NCI-H1436 (cell line): Measurements from ENCODE around the gene SOCS2.
"Not testable (repeated sequence)": the region's sequence is repeated elsewhere in the genome, so short reads cannot be mapped to it uniquely, and the experiment has no call there.

ENCODE experiments used
- DNase-seq: peaks from one replicate; lab custom pipeline; 2025; lab: John Stamatoyannopoulos, UW

The SOCS2 gene, protein sequence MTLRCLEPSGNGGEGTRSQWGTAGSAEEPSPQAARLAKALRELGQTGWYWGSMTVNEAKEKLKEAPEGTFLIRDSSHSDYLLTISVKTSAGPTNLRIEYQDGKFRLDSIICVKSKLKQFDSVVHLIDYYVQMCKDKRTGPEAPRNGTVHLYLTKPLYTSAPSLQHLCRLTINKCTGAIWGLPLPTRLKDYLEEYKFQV

DNA sequence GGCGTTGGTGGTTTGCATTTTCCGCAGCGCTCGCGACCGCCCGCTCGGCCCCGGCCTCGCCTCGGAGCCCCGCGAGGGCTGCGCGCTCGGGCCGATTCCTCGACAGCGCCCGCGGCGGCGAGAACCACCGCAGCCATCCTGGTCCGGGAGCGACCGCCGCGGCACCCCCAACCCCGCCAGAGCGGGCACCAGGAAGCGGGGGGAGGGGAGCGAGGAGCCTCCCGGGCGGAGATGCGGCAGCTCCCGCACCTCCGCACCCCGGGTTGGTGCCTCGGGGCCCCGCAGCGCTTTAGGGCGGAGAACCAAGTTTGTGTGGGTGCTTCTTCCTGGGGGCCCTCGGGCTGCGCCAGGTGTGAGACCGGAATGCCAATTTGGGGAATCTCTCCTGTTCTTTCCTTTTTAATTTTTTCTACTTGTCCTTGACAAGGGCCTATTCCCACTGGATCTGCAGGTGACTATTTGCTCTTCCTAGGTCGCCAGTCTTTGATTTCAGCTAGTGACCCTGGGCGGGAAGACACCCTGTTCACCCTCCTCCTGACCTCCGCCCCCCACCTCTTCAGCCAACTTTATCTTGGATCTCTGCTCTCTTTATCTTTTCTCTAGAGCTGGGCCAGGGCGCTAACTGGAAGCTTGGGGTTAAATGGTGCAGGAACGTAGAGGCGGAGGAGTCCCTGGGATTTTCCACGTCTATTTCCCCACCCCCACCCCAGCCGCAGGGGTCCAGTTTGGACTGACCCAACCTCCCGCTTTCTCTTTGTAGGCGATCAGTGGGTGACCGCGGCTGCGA, at the start of gene SOCS2:
Gene SOCS2 (plus strand): TSS at position 751 of the 787 bp plus-strand sequence. CDS start 223 bp downstream, outside the sequence.
- DNase-seq = no peak

DNA sequence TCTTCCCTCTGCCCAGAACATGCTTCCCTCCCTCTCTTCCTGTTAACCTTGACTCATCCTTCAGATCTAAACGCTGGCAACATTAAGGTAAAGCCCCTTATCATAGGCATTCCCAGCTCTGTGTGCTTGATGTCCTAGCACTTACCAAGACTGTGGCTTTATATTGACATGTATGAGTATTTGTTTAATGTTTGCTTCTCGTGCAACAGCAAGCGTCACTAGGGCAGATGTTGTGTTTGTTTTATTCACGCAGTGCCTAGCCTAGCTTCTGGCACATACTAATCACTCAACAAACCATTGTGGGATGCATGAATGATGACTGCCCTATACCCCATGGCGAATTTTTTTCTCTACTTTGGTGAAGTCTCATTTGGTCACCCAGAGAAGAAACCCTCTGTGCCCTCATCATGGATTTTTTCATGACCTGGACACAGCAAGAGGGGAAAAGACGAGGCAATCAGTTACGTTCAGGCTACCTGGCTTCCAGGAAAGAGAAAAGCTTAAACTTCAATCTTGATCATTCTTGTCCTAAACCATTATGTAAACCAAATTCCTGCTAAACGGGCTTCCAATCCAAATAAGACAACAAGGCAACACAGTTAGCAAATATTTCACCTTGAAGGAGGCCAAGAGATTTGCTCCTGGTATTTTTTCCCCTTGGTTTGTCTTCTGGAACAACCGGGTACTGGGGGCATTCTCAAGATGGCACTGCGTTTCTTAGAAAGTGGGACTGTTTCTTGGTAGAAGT, 47.9 kb upstream of the SOCS2 start:
- no peak for DNase-seq

DNA sequence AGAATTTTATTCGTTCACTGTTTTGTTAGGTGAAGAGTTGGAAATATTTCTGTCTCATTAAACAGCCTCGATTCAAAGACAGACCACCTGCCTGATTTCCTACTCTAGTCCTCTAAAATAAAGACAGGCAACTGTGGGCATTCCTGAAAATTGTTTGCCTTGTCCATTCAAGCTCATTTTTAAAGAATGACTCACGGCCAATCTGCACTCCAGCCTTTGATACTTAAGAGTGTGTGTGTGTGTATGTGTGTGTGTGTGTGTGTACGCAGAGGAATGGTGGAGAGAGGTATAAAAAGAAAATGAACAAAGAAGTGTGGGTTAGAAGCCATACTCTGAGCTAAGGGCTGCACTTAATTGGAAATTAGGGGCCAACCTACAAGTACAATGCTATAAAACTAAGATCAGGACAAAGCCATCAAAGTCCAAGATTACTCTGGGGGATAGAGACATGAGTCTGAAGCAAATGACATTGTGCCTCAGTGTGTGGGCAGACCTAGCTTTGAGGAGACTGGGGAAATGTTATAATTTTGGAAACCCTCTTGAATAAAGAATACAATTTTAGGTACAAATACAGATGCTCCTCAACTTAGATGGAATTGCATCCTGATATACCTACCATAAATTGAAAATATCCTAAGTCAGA, 45.6 kb upstream of the SOCS2 start:
- DNase-seq = no peak

DNA sequence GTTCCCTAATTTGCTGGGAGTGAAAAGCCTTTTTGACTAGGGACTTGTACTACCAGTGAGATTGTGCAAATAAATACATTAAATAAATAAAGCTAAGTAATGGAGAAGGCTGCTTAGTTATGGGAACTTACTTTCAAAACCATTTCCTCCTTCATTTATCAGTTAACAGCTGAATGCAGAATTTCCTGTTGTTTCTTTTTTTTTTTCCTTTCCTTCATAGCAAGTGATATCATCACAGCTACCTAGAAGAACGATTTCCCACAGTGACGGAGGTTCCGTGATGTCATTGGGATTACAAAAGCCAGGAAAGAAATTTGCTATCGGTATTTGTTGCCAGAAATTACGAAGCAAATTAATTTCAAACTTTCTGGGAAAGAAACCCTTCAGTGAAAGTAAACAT, 42.1 kb upstream of the SOCS2 start:
- DNase-seq = no peak

DNA sequence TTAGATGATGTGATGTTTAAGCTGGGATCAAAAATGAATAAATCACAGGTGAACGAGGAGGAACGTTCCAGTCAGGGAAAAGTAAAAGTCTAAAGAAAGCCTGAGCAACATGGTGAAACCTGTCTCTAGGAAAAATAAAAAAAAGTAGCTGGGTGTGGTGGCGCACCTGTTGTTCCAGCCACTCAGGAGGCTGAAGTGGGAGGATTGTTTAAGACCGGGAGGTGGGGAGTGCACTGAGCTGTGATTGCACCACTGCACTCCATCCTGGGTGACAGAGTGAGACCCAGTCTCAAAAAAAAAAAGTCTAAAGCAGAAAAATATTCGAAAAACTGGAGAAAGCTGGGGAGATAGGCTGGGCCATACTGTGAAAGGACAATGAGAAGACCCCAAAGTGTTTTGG, 39.2 kb upstream of the SOCS2 start:
- DNase-seq = no peak

DNA sequence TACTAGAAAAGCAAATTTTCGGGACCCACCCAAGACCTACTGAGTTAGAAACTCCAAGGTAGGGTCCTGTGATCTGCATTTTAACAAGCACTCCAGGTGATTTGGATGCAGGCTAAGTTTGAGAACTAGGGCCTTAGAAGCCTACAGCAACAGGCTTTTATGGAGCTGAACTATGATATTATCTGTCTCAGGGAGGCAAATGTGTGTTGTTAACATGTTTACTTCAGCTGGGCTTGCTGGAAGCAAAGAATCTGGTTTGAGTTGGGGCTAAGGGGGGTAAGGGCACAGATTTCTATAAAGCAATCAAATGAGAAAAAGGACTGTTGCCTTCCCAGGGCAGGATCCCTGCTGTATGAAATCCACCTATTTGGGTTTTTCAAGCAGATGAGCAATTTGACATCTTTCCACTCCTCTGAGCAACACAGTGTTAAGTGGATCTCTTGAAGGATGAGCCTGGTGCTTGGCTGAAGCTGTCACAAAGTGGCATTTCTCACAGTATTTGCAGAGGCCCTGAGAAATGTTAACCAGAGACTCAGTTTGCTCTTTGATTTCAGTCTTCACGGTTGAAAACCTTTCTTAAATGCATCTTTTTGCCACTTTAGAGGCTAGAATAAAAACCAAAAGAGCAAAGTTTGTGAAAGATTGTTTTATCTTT, 36.2 kb upstream of the SOCS2 start:
- DNase-seq = no peak

DNA sequence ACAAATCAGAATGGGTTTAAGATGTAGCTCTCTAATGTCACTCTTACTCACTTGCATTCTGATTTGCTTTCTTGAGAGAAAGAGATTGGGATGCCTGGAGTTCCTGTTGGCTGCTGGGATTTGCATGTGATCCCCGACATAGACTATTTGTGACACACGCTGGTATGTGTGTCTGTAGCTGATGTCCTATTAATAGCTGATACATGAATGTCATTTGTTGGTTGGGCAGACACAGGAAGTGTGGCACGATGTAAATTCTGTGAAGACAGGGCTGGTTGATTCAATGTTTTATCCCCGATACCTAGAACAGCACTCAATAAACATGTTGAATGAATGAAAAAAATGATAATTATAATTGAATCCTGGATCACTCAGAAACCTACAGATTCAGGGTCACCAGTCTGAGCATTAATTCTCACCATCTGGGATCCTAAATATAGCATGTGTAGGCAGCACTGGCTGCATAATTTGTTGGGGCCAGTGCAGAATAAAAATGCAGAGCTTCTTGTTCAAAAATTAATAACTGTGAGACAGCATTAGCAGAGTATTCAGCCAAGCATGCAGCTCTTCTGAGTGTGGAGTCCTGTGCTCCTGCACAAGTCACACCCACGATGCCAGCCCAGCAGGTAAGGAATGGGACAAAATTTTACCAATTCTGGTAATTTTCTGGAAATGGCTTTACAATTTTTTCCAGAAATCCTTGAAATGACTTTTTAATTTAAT, 35.5 kb upstream of the SOCS2 start:
- no peak for DNase-seq

DNA sequence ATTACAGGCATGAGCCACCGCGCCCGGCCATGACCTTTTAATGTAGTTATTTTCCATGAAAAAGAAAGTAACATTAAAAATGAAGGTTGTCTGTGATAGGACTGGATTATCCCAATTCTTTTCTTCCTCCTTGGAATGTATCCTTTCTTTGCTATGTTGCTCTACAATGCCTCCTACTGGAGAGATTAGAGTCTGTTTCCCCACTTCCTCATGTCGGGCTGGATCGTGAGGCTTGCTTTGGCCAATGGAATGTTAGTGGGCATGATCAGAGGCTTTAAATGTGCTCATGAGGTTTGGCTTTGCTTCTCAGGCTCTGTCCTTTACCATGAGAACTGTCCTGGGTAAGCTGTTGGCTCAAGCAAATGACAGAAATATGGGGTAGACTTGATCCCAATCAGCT, 34.7 kb upstream of the SOCS2 start:
- DNase-seq = no peak

DNA sequence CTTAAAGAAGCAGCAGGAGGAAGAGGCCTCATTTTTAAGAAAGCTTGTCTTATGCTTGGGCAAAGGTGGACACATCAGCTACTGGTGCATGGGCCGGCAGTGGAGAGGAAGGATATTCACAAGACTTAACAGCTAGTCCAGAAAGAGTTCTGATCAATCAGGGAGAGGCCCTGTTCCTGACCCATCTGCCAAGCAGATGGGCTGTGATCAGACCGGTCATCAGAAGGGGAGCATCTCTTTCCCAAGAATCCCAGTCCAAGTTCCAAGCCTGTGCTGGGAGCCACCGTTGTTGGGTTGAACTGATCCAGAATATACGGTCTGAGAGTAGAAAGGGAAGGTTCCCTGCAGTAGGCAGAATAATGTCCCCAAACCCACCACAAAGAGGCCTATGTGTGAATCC, 32.7 kb upstream of the SOCS2 start:
- DNase-seq = no peak

DNA sequence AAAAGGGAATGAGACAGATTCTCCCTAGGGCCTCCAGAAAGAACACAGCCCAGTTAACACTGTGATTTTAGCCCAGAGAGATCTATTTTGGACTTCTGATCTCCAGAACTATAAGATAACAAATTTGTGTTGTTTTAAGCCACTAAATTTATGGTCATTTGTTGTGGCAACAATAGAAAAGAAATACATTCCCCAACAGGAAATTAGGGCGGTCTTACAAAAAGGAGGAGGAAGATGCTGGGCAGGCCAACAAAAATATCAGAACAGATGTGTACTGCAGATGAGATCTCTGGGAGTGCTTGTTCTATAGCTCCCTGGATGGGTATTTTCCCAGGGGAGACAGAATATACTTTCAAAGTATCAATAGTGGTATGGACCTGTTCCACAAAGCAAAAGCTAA, 32.0 kb upstream of the SOCS2 start:
- no peak for DNase-seq

DNA sequence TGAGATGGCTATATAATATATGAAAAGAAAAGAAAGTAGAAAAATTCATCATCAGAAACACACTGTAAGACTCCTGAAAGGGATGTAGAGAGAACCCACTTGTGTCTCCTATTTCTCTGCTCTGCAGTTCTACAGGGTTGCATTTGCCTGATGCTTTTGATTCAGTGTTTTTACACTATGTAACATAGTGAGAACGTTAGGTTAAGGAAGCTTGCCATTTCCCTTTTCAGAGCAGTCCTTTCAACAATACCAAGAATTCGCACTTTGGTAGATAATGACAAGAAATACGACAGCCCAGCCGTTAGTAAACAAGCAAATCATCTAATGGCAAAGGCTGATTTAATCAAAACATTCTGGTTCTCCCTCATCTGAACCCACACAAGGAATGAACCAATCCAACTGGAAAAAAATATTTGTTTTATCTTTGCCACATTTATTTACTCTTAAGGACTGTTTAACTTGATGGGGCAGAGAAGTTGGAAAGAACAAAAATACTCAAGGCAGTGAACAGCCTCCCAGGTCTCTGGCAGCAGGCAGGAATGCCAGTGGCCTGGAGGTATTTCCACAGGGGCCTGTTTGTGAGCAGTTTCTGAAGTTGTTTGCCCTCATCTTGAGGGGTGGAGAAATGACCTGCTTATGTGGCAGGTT, 30.8 kb upstream of the SOCS2 start:
- DNase-seq = no peak

DNA sequence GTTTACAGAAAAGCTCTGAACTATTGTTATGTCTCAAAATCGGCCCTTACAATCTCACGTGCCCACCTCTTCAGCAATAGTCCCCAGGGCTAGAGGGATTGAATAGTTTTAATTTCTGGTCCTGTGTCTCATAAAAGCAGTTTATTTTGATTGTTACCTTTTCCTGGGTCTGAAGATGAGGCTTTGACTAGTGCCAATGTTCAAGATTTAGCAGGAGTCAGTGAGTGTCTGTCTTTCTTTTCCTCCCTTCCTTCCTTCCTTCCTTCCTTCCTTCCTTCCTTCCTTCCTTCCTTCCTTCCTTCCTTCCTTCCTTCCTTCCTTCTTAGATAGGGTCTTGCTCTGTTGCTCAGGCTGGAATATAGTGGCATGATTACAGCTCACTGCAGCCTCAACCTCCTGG, 24.7 kb upstream of the SOCS2 start:
- DNase-seq = no peak

DNA sequence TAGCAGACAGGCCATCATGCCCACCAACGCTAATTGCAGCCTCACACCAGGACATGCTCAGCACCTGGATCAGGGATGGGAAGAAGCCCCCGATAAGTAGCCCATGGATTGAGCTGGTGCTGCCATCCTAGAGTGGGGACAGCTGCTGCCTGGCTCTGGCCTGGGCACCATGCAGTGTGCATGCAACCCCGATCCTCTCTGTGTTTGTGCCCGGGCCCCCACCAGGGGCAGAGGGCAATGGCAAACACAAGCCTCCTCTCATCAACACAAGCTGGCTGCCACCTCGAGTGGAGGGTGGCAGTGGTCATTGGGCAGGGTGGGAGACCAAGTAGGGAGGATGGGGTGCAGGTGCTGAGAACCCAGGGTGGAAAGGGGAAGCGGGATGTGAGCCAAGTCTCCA, 23.3 kb upstream of the SOCS2 start:
- no peak for DNase-seq

DNA sequence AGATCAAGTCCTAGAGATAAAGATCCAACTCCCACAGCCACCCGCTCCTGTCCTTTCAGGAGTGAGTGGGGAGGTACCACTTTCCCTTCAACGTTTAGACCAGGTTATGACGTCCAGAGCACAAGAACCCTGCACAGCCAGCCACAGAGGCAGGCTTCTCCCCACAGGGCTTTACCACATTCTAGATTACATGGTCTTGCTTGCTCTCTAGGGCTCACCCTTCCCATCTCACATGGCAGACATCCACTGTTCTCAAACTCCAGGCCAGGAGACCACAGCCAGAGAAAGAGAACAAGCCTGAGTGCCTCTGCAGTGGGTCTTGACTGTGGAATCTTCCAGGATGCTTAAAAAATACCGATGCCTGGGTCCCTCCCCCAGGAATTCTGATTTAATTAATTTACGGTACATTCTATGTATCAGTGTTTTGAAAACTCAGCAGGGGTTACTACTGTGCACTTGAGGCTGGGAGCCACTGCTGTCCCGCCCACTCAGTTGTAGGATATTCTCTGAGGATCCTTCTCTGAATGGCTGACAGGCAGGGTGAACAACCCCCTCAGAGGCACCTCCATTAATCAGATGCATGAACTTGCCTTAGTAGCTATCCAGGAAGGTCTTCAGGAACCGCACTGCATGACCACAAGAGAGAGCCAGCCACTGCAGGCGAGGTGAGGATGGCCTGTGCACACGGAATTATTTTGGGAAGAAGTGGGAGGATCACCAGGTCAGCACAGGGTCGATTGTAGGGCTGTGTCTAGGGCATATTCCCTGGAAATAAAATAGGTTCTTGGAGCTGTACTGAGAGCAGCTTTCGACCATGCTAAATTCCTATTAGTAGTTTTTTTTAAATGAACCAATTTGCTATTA, 21.5 kb upstream of the SOCS2 start:
- DNase-seq = no peak

DNA sequence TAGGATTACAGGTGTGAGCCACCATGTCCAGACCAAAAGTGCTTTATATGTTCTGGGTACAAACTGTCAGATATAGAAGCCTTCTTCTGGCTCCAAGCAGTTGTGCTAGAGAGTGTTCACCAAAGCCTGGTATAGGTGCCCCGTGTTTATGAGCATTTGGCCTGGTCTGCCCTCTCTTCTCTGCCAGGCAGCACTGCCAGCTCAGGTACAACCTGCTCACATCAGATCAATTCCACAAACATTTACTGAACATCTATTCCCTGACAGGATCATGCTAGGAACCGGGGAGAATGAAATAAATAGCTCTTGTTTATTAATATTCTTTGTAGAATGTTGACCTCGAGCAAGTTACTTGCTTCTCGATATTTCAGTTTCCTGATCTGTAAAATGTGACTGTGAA, 20.0 kb upstream of the SOCS2 start:
- no peak for DNase-seq

DNA sequence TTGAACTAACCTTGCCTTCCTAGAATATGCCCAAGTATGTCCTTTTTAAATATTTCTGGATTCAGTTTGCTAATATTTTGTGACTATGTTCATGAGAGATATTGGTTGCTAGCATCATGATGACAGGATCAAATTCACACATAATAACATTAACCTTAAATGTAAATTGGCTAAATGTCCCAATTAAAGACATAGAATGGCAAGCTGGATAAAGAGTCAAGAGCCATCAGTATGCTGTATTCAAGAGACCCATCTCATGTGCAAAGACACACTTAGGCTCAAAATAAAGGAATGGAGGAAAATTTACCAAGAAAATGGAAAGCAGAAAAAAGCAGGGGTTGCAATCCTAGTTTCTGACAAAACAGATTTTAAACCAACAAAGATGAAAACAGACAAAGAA, 14.6 kb upstream of the SOCS2 start:
- DNase-seq = not testable (repeated sequence)

DNA sequence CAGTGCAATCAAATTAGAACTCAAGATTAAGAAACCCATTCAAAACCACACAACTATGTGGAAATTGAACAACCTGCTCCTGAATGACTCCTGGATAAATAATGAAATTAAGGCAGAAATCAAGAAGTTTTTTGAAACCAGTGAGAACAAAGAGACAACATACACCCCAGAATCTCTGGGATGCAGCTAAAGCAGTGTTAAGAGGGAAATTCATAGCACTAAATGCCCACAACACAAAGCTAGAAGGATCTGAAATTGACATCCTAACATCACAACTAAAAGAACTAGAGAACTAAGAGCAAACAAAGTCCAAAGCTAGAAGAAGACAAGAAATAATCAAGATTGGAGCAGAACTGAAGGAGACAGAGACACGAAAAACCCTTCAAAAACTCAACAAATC, 13.8 kb upstream of the SOCS2 start:
- not testable (repeated sequence) for DNase-seq

DNA sequence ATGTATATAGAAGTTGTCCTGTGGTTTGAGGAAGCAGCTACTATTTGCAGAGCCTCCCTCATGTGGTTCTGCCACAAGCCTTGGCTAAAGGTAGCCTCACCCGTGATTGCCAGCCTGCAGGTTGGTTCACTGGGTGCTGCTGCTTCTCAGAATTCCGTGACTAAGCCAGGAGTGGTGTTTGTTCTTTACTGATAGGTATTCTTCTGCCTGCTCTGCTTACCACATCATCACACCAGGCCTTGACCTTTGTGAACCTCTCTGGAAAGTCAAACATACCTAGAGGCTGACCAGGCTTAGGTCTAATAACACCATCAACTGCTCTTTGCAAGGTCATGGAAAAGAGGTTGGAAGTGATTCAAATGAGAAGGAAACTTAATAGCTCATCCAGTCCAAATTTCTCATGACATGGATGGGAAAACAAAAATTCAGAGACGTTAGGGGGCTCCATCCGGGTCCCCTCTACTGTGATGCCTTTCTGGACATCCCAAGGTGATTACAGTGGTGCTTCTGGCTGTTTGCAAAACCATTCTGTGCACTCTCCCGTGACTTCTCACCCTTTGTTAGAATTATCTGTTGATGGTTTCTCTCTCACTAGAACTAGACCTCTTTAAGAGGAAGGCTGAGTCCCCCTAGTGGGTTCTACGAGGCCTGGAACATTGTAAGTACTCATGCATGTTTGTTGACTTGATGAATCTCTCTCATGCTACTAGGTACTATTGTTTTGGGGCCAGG, 8.5 kb upstream of the SOCS2 start:
- DNase-seq = no peak

DNA sequence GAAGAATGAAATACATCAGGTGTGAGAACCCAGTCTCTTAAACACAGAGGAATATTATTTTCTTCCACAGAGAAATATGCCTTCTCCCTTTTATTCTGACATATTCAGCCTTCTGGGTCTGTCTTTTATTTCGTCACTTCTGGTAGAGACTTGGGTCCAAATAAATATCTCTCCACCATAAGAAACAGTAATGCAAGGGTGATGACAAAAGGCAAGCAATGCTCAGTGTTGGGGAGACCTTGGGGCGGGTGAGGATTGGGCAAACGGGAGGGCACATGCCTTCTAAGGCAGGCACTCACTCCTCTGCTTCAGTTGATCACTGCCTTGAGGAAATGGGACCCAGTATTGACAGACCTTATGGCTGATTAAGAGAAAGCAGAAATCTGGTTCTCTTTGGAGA, 6.7 kb upstream of the SOCS2 start:
- DNase-seq = no peak
